GM21515 (cell line): ENCODE results near the gene IFT25.
A peak's percentile ranks its signal among the peaks of the same experiment; 100 is the strongest.

Experiments used
- ATAC-seq: cut with Tn5 transposase; IDR thresholded peaks from one replicate; pipeline ENCODE4 v1.9.1; 2021; ENCODE audit not compliant: unreplicated experiment

IFT25 gene

GRCh38 chr1:53957194-53957818 lies 11.8 kb upstream of the IFT25 start:
- no peak for ATAC-seq

- no peak for ATAC-seq
These were observed 11.0 kb upstream of the IFT25 start for GRCh38 chr1:53956308-53957168.

- no peak for ATAC-seq
These were observed 8.6 kb upstream of the IFT25 start for GRCh38 chr1:53954128-53954527.

- ATAC-seq: no peak
These were observed 6.2 kb upstream of the IFT25 start for GRCh38 chr1:53951697-53952096.

GRCh38 chr1:53949023-53949990 lies 3.8 kb upstream of the IFT25 start:
- ATAC-seq: no peak

GRCh38 chr1:53948291-53948690 lies 2.8 kb upstream of the IFT25 start:
- ATAC-seq: no peak

- ATAC-seq: no peak
These were observed 1.8 kb upstream of the IFT25 start for GRCh38 chr1:53947172-53947907.

- peak; percentile 55 for ATAC-seq
These were observed 1.0 kb upstream of the IFT25 start, which contains the start of gene LRRC42 for GRCh38 chr1:53946252-53947171. LRRC42 (plus strand) TSS chr1:53946350; CDS start chr1:53952000, 5,650 bp downstream.

GRCh38 chr1:53945183-53945432 lies 391 bp downstream of the IFT25 start:
- ATAC-seq: no peak

- ATAC-seq: no peak
These were observed 873 bp downstream of the IFT25 start for GRCh38 chr1:53944469-53945182.

GRCh38 chr1:53943490-53944043 lies 1.9 kb downstream of the IFT25 start:
- no peak for ATAC-seq

GRCh38 chr1:53943090-53943489 lies 2.4 kb downstream of the IFT25 start:
- ATAC-seq: no peak

GRCh38 chr1:53942127-53942957 lies 3.2 kb downstream of the IFT25 start:
- no peak for ATAC-seq

GRCh38 chr1:53938136-53938830 lies 7.2 kb downstream of the IFT25 start:
- ATAC-seq: no peak

- no peak for ATAC-seq
These were observed 9.1 kb downstream of the IFT25 start for GRCh38 chr1:53936430-53936829.

- no peak for ATAC-seq
These were observed 11.2 kb downstream of the IFT25 start for GRCh38 chr1:53934170-53934765.

- ATAC-seq: no peak
These were observed 14.0 kb downstream of the IFT25 start for GRCh38 chr1:53931523-53931922.
